Measurements from ENCODE around the gene KLHL36.
A peak's percentile ranks its signal among the peaks of the same experiment; 100 is the strongest.
"Not testable (repeated sequence)": the region's sequence is repeated elsewhere in the genome, so short reads cannot be mapped to it uniquely, and the experiment has no call there.

The KLHL36 gene

GRCh38 chr16:84617041-84617790, 31.1 kb upstream of the KLHL36 start:
- DNase-seq (ENCODE audit: low read depth, low spot score): no peak
- H3K9me3 ChIP-seq (ENCODE audit: insufficient read depth, low read length): no peaks in the 10 kb centered on the region
- H3K27me3 ChIP-seq (ENCODE audit: insufficient read depth, insufficient read length): no peaks in the 10 kb centered on the region
- peaks cover 17% of the 10 kb centered on the region for H3K4me1 ChIP-seq (ENCODE audit: insufficient read depth, insufficient read length)
- H3K36me3 ChIP-seq (ENCODE audit: insufficient read depth, insufficient read length, low read length): peaks cover 49% of the 10 kb centered on the region
- peak overlapping the region; percentile 92 for H3K4me3 ChIP-seq (ENCODE audit: insufficient read length, low read depth)
- peak overlapping the region; percentile 95 for H3K9ac ChIP-seq (ENCODE audit: insufficient read length, low read depth)
- TF ChIP-seq ZNF274 (IDR thresholded peaks at IDR 0.05; ENCODE audit: low read depth, low read length): no peak
- no peak for TF ChIP-seq SUZ12 (IDR thresholded peaks at IDR 0.05; ENCODE audit: extremely low read depth, insufficient read depth, insufficient read length)
- no peak for TF ChIP-seq YY1 (IDR thresholded peaks at IDR 0.05; ENCODE audit: insufficient read depth, insufficient read length)

DNA sequence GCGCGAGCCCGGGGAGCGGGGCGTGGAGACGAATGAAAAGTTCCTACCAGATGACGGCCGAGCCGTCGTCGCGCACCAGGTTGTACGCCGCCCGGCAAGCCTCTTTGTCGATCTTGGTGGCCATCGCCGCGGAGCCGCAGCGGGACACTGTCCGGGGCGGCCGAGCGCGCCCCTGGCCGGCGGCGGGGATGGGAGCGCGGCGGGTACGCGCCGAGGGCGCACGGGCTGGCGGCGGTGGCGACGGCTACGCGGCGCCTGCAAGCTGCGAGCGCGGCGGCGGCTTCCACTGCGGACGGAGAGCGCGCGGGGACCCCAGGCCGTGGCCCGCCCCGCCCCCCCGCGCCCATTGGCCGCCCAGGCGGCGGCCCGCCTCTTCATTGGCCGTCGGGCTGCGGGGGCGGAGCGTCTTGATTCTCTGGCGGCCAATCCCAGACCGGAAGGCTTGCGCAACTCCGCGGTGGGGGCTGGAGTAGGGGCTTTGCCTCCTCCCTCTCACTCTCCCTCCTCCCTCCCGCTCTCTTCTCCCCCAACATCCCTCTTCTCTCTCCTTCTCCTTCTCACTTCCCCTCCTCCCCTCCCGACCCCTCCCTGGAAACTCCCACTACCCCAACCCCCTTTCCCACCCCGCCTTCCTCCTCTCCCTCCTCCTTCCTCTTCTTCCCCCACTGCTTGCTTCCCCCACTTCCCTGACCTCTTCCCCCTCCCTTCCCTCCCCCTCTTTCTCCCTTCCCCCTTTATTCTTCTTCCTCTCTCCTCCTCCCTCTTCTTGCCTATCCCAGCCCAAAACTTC, 30.3 kb upstream of the KLHL36 start, which contains the start of gene COTL1:
Gene COTL1 (minus strand): TSS at position 288 of the 790 bp plus-strand sequence. CDS start 164 bp downstream, at position 124.
- DNase-seq (ENCODE audit: low read depth, low spot score): peak; percentile 89
- Histone ChIP-seq H3K9me3 (ENCODE audit: insufficient read depth, low read length) (no peaks in the 10 kb centered on the region), H3K9ac (ENCODE audit: insufficient read length, low read depth) (peak within 1 kb of the TSS; percentile 95), H3K36me3 (ENCODE audit: insufficient read depth, insufficient read length, low read length) (peaks cover 42% of the 10 kb centered on the region), H3K4me1 (ENCODE audit: insufficient read depth, insufficient read length) (peaks cover 17% of the 10 kb centered on the region), H3K27me3 (ENCODE audit: insufficient read depth, insufficient read length) (no peaks in the 10 kb centered on the region), H3K4me3 (ENCODE audit: insufficient read length, low read depth) (peak within 1 kb of the TSS; percentile 92)
- TF ChIP-seq YY1 (IDR thresholded peaks at IDR 0.05; ENCODE audit: insufficient read depth, insufficient read length) (no peak), SUZ12 (IDR thresholded peaks at IDR 0.05; ENCODE audit: extremely low read depth, insufficient read depth, insufficient read length) (no peak), ZNF274 (IDR thresholded peaks at IDR 0.05; ENCODE audit: low read depth, low read length) (no peak)

DNA sequence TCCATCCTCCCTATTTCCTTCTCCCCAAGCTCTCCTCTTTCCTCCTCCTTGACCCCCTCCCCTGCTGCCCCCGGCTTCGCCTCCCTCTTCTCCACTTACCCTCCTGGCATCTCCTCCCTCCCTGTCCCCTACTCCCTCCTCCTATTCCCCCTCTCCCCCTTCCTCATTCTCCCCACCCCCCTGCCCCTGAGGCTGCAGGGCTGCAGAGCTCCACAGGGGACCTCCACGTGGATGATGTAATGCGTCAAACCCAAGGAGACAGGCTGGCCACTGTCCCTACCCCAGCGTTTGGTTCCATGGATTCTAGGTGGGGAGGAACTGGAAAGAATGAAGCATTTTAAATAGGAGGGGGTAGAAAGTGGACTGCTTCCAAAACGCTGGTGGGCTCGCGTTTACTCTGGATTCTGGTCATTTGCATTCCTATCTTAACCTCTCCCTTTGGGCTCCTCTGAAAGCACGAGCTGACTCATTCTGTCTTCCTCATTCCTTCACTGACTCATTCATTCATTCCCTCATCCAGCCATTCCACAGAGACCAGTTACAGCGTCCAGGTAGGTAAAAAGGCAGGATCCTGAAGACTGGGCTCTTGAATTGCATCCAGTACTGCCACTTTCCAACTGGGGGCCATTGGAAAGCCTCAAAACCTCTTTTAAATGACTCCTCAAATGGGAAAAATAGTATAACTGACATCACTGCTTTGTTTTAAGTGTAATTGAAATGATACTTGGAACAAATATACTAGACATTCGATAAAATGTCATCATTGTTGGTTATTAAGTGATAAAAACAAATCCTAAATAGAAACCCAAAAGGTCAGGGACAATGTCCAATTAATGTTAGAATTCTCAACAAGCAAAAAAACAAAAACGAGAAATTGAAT, 29.5 kb upstream of the KLHL36 start:
- H3K9ac ChIP-seq (ENCODE audit: insufficient read length, low read depth): no peak overlapping the region
- no peaks in the 10 kb centered on the region for H3K27me3 ChIP-seq (ENCODE audit: insufficient read depth, insufficient read length)

GRCh38 chr16:84620913-84621312, 27.4 kb upstream of the KLHL36 start:
- H3K4me1 ChIP-seq (ENCODE audit: insufficient read depth, insufficient read length); H3K9ac ChIP-seq (ENCODE audit: insufficient read length, low read depth); H3K4me3 ChIP-seq (ENCODE audit: insufficient read length, low read depth); H3K9me3 ChIP-seq (ENCODE audit: insufficient read depth, low read length); H3K27me3 ChIP-seq (ENCODE audit: insufficient read depth, insufficient read length); DNase-seq (ENCODE audit: low read depth, low spot score): not testable (repeated sequence)
- peaks cover 13% of the 10 kb centered on the region for H3K36me3 ChIP-seq (ENCODE audit: insufficient read depth, insufficient read length, low read length)

More for the DNA sequence above, 29.5 kb upstream of the KLHL36 start:
- peaks cover 14% of the 10 kb centered on the region for H3K4me1 ChIP-seq (ENCODE audit: insufficient read depth, insufficient read length)
- no peak overlapping the region for H3K4me3 ChIP-seq (ENCODE audit: insufficient read length, low read depth)
- DNase-seq (ENCODE audit: low read depth, low spot score): peak; percentile 70
- TF ChIP-seq SUZ12 (IDR thresholded peaks at IDR 0.05; ENCODE audit: extremely low read depth, insufficient read depth, insufficient read length) (no peak), ZNF274 (IDR thresholded peaks at IDR 0.05; ENCODE audit: low read depth, low read length) (no peak), YY1 (IDR thresholded peaks at IDR 0.05; ENCODE audit: insufficient read depth, insufficient read length) (no peak)
- H3K9me3 ChIP-seq (ENCODE audit: insufficient read depth, low read length): no peaks in the 10 kb centered on the region
- H3K36me3 ChIP-seq (ENCODE audit: insufficient read depth, insufficient read length, low read length): peaks cover 34% of the 10 kb centered on the region

DNA sequence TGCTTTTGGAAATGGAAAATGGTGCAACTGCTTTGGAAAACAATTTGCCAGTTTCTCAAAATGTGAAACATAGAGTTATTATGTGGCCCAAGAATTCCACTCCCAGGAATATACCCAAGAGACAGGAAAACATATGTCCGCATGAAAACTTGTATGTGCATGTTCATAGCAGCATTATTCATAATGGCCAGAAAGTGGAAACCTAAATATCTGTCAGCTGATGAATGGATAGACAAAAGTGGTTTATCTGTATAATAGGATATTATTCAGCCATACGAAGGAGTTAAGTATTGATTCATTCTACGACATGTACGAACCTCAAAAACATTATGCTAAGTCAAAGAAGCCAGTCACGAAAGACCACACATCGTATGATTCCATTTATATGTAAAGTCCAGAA, 22.8 kb upstream of the KLHL36 start:
- H3K36me3 ChIP-seq (ENCODE audit: insufficient read depth, insufficient read length, low read length): no peaks in the 10 kb centered on the region
- H3K4me1 ChIP-seq (ENCODE audit: insufficient read depth, insufficient read length): no peaks in the 10 kb centered on the region
- no peak for DNase-seq (ENCODE audit: low read depth, low spot score)
- no peak overlapping the region for H3K4me3 ChIP-seq (ENCODE audit: insufficient read length, low read depth)
- H3K9ac ChIP-seq (ENCODE audit: insufficient read length, low read depth): no peak overlapping the region
- no peaks in the 10 kb centered on the region for H3K9me3 ChIP-seq (ENCODE audit: insufficient read depth, low read length)
- no peak for TF ChIP-seq SUZ12 (IDR thresholded peaks at IDR 0.05; ENCODE audit: extremely low read depth, insufficient read depth, insufficient read length)
- no peak for TF ChIP-seq ZNF274 (IDR thresholded peaks at IDR 0.05; ENCODE audit: low read depth, low read length)
- no peak for TF ChIP-seq YY1 (IDR thresholded peaks at IDR 0.05; ENCODE audit: insufficient read depth, insufficient read length)
- H3K27me3 ChIP-seq (ENCODE audit: insufficient read depth, insufficient read length): no peaks in the 10 kb centered on the region

DNA sequence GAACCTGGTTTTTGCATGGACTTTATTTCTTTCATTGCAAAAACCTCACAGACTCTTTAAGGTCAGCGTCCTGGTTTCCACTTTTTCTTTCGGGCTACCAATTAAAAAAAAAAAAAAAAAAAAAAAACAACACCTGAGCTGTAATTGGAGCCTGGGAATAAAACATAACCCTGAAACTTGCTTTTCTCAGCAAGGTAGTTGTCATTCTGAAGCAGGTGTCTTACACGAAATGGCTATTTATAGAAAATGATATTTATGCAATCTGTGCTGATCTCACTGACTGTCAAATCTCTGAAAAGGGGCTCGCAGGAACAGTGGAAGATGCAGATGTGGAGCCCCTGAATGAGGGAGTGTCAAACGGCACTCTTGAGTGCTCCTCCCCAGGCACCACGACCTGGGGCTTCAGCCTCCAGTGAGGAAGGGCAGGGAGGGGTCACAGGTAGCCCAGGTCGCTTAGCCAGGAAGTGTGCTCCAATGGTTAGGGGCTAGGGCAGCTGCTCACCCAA, 20.0 kb upstream of the KLHL36 start:
- H3K4me3 ChIP-seq (ENCODE audit: insufficient read length, low read depth): no peak overlapping the region
- H3K27me3 ChIP-seq (ENCODE audit: insufficient read depth, insufficient read length): no peaks in the 10 kb centered on the region
- no peaks in the 10 kb centered on the region for H3K9me3 ChIP-seq (ENCODE audit: insufficient read depth, low read length)
- TF ChIP-seq SUZ12 (IDR thresholded peaks at IDR 0.05; ENCODE audit: extremely low read depth, insufficient read depth, insufficient read length) (no peak), YY1 (IDR thresholded peaks at IDR 0.05; ENCODE audit: insufficient read depth, insufficient read length) (no peak), ZNF274 (IDR thresholded peaks at IDR 0.05; ENCODE audit: low read depth, low read length) (no peak)
- no peak for DNase-seq (ENCODE audit: low read depth, low spot score)
- no peaks in the 10 kb centered on the region for H3K4me1 ChIP-seq (ENCODE audit: insufficient read depth, insufficient read length)
- H3K36me3 ChIP-seq (ENCODE audit: insufficient read depth, insufficient read length, low read length): no peaks in the 10 kb centered on the region
- no peak overlapping the region for H3K9ac ChIP-seq (ENCODE audit: insufficient read length, low read depth)
